GM12878 (cell line): ENCODE results near the gene TMTC1. TPM values are rescaled to one million over a fixed set of nuclear protein-coding genes. Genes with fewer than 3 reads are reported as not detected.

Source experiments
- ATF7 ChIP-seq: fragments of 450-650 bp; IDR thresholded peaks from 2 replicates; pipeline ENCODE4 v1.6.1; 2016; ENCODE audit warnings: low read depth, mild to moderate bottlenecking
- BCL11A ChIP-seq: IDR thresholded peaks from 2 replicates; pipeline ENCODE4 v1.6.1; 2011; ENCODE audit warnings: low read depth, low read length
- HDAC6 ChIP-seq: fragments of 200-600 bp; sonication (generic); IDR thresholded peaks from one replicate; pipeline ENCODE4 v1.8.0; 2017; ENCODE audit warnings: antibody characterized with exemption; ENCODE audit not compliant: unreplicated experiment
- RAD21 ChIP-seq: IDR thresholded peaks from 2 replicates; pipeline ENCODE4 v1.6.1; 2011; ENCODE audit warnings: mild to moderate bottlenecking, low read depth, low read length, moderate library complexity; ENCODE audit not compliant: insufficient read depth
- RELA ChIP-seq: fragments of 450-650 bp; IDR thresholded peaks from 2 replicates; pipeline ENCODE4 v1.8.0; 2014; ENCODE audit warnings: borderline replicate concordance; ENCODE audit not compliant: partially characterized antibody
- SUZ12 ChIP-seq: fragments of 200-600 bp; sonication (generic); IDR thresholded peaks from one replicate; pipeline ENCODE4 v1.6.1; 2018; ENCODE audit warnings: antibody characterized with exemption, mild to moderate bottlenecking; ENCODE audit not compliant: unreplicated experiment
- polyA plus RNA-seq, 11 experiments: library from polyadenylated mRNA; depleted of rRNA in 4 of 11; unstranded in 6 of 11; stranded (reverse) in 5 of 11; fragments of >200 nt; fragmentation: Nextera tagmentation in 4 of 11; fragmentation: Illumina TruSeq in 1 of 11; extraction: Ambion mirVana in 4 of 11; extraction: Trizol in 1 of 11; gene quantifications; 1 replicate in 1 of 11; 2 replicates in 10 of 11; pipeline versions ENCODE4 v1.2.1 to v1.2.3, GENCODE V29; 2011 to 2016; ENCODE audit warnings: inconsistent platforms in 2 of 11, missing spikeins in 2 of 11, low read depth in 1 of 11
- total RNA-seq, 4 experiments: library from RNA; depleted of rRNA in 3 of 4; stranded (reverse); fragments of >200 nt in 3 of 4; fragmentation: Illumina TruSeq in 1 of 4; extraction: Trizol in 1 of 4; gene quantifications; 2 replicates each; pipeline versions ENCODE4 v1.2.1 to v1.2.3, GENCODE V29; 2013 to 2021
- TF ChIP-seq, protein P1 (sequence below): IDR thresholded peaks from 2 replicates; pipeline ENCODE4 v1.6.1; 2012; ENCODE audit warnings: low read depth, low read length, improper control_type of control experiment
- TF ChIP-seq, protein P2 (sequence below), 3 experiments: IDR thresholded peaks in 2 of 3; conservative IDR thresholded peaks in 1 of 3; 2 replicates each; pipeline ENCODE4 v1.5.1; 2011; ENCODE audit warnings: low read depth in 3 of 3, low read length in 3 of 3, mild to moderate bottlenecking in 3 of 3, control low read depth in 2 of 3, moderate library complexity in 2 of 3, inconsistent platforms in 1 of 3, mixed read lengths in 1 of 3; ENCODE audit not compliant: control insufficient read depth in 2 of 3, insufficient read depth in 1 of 3; ENCODE audit errors: extremely low read depth in 1 of 3
- TF ChIP-seq, protein P3 (sequence below): fragments of 450-650 bp; IDR thresholded peaks from 2 replicates; pipeline ENCODE4 v1.6.1; 2016; ENCODE audit warnings: mild to moderate bottlenecking, moderate library complexity, borderline replicate concordance

Gene TMTC1
- total and polyA plus RNA-seq, 10 of the 15 experiments (the other 5 are each of a cell fraction or from before 2014, with no cell fraction given), result 0.10 to 20.9 (median 0.57) TPM

- TF ChIP-seq, protein P1, sequence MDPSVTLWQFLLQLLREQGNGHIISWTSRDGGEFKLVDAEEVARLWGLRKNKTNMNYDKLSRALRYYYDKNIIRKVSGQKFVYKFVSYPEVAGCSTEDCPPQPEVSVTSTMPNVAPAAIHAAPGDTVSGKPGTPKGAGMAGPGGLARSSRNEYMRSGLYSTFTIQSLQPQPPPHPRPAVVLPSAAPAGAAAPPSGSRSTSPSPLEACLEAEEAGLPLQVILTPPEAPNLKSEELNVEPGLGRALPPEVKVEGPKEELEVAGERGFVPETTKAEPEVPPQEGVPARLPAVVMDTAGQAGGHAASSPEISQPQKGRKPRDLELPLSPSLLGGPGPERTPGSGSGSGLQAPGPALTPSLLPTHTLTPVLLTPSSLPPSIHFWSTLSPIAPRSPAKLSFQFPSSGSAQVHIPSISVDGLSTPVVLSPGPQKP, result no peak
- TF ChIP-seq HDAC6 (no peak), SUZ12 (no peak), RELA (no peak), RAD21 (no peak), ATF7 (no peak), BCL11A (no peak)
- TF ChIP-seq, protein P2, sequence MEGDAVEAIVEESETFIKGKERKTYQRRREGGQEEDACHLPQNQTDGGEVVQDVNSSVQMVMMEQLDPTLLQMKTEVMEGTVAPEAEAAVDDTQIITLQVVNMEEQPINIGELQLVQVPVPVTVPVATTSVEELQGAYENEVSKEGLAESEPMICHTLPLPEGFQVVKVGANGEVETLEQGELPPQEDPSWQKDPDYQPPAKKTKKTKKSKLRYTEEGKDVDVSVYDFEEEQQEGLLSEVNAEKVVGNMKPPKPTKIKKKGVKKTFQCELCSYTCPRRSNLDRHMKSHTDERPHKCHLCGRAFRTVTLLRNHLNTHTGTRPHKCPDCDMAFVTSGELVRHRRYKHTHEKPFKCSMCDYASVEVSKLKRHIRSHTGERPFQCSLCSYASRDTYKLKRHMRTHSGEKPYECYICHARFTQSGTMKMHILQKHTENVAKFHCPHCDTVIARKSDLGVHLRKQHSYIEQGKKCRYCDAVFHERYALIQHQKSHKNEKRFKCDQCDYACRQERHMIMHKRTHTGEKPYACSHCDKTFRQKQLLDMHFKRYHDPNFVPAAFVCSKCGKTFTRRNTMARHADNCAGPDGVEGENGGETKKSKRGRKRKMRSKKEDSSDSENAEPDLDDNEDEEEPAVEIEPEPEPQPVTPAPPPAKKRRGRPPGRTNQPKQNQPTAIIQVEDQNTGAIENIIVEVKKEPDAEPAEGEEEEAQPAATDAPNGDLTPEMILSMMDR (IDR thresholded peaks at IDR 0.05 in 2 of 3, conservative IDR thresholded peaks at IDR 0.05 in 1 of 3; ENCODE audit: control insufficient read depth in 2 of 3, extremely low read depth in 1 of 3, insufficient read depth in 1 of 3, low read depth in 3 of 3, low read length in 3 of 3), result no peak
- TF ChIP-seq, protein P3, sequence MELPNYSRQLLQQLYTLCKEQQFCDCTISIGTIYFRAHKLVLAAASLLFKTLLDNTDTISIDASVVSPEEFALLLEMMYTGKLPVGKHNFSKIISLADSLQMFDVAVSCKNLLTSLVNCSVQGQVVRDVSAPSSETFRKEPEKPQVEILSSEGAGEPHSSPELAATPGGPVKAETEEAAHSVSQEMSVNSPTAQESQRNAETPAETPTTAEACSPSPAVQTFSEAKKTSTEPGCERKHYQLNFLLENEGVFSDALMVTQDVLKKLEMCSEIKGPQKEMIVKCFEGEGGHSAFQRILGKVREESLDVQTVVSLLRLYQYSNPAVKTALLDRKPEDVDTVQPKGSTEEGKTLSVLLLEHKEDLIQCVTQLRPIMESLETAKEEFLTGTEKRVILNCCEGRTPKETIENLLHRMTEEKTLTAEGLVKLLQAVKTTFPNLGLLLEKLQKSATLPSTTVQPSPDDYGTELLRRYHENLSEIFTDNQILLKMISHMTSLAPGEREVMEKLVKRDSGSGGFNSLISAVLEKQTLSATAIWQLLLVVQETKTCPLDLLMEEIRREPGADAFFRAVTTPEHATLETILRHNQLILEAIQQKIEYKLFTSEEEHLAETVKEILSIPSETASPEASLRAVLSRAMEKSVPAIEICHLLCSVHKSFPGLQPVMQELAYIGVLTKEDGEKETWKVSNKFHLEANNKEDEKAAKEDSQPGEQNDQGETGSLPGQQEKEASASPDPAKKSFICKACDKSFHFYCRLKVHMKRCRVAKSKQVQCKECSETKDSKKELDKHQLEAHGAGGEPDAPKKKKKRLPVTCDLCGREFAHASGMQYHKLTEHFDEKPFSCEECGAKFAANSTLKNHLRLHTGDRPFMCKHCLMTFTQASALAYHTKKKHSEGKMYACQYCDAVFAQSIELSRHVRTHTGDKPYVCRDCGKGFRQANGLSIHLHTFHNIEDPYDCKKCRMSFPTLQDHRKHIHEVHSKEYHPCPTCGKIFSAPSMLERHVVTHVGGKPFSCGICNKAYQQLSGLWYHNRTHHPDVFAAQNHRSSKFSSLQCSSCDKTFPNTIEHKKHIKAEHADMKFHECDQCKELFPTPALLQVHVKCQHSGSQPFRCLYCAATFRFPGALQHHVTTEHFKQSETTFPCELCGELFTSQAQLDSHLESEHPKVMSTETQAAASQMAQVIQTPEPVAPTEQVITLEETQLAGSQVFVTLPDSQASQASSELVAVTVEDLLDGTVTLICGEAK, result no peak
These were observed 51.1 kb downstream of the TMTC1 start (continued) for GRCh38 chr12:29732593-29732992.
